Endodermal cell (in vitro differentiated cells): ENCODE measurements around the gene CHD9NB. TPM values are rescaled to one million over a fixed set of nuclear protein-coding genes. Genes with fewer than 3 reads are reported as not detected.
A peak's percentile ranks its signal among the peaks of the same experiment; 100 is the strongest.

Source experiments
- DNase-seq: peaks from one replicate; pipeline ENCODE4 v3.0.0-alpha.2; 2017
- H3K27ac ChIP-seq: 2 replicates; pipeline ENCODE4 v1.5.1; 2013; ENCODE audit warnings: mild to moderate bottlenecking, low read depth, low read length, moderate library complexity
- H3K27me3 ChIP-seq: 2 replicates; pipeline ENCODE4 v1.6.1; 2013; ENCODE audit warnings: mild to moderate bottlenecking, low read length, moderate library complexity; ENCODE audit not compliant: insufficient read depth, control insufficient read depth, poor library complexity, severe bottlenecking
- H3K36me3 ChIP-seq: 2 replicates; pipeline ENCODE4 v1.7.0; 2013; ENCODE audit warnings: mild to moderate bottlenecking, low read length, moderate library complexity; ENCODE audit not compliant: control insufficient read depth, insufficient read depth
- H3K4me1 ChIP-seq: one replicate; pipeline ENCODE4 v1.7.0; 2013; ENCODE audit warnings: low read length; ENCODE audit not compliant: control insufficient read depth, insufficient read depth
- H3K4me3 ChIP-seq: 2 replicates; pipeline ENCODE4 v1.5.1; 2013; ENCODE audit warnings: mild to moderate bottlenecking, low read length, moderate library complexity
- H3K9ac ChIP-seq: 2 replicates; pipeline ENCODE4 v1.6.1; 2013; ENCODE audit warnings: mild to moderate bottlenecking, low read length, moderate library complexity; ENCODE audit not compliant: poor library complexity, severe bottlenecking; ENCODE audit errors: extremely low read depth
- H3K9me3 ChIP-seq: 2 replicates; pipeline ENCODE4 v1.6.1; 2013; ENCODE audit warnings: mild to moderate bottlenecking, low read length, moderate library complexity; ENCODE audit not compliant: control insufficient read depth
- H3K27ac Mint-ChIP-seq: 2 replicates; pipeline ENCODE4 v1.8.0; 2020; ENCODE audit warnings: mixed read lengths
- H3K27me3 Mint-ChIP-seq: 2 replicates; pipeline ENCODE4 v1.8.0; 2021; ENCODE audit warnings: mild to moderate bottlenecking, mixed read lengths; ENCODE audit not compliant: insufficient read depth
- H3K36me3 Mint-ChIP-seq: 2 replicates; pipeline ENCODE4 v1.8.0; 2020; ENCODE audit warnings: low read depth, mixed read lengths
- H3K4me1 Mint-ChIP-seq: 2 replicates; pipeline ENCODE4 v1.8.0; 2020; ENCODE audit warnings: mixed read lengths
- H3K4me3 Mint-ChIP-seq: 2 replicates; pipeline ENCODE4 v1.8.0; 2020; ENCODE audit warnings: mild to moderate bottlenecking, moderate library complexity, mixed read lengths
- H3K9me3 Mint-ChIP-seq: 2 replicates; pipeline ENCODE4 v1.8.0; 2020; ENCODE audit warnings: mild to moderate bottlenecking, mixed read lengths
- WGBS, 2 experiments: methylation state at CpG; one replicate each; pipeline versions ENCODE4 v1.1.5 to v1.1.7; 2013; ENCODE audit warnings: missing lambda C conversion rate in 2 of 2, mixed read lengths in 1 of 2; ENCODE audit not compliant: insufficient coverage in 1 of 2, insufficient read length in 1 of 2; 5-methylcytosine and 5-hydroxymethylcytosine counted together
- total RNA-seq, 2 donors: library from RNA; stranded (reverse); fragmentation: NEBNext Ultra II Directional in 1 of 2; extraction: Animal tissue kit (Norgen Biotek cat#: 25700) in 1 of 2; gene quantifications; 2 replicates in 1 of 2; 3 replicates in 1 of 2; pipeline ENCODE4 v1.2.1, GENCODE V29; 2021
- TF ChIP-seq, protein P1 (sequence below): fragments of 200-600 bp; sonication (generic); conservative IDR thresholded peaks from 2 replicates; pipeline ENCODE4 v1.5.0; 2021; ENCODE audit warnings: antibody characterized with exemption, mild to moderate bottlenecking

CHD9NB gene
- total RNA-seq, 2 donors from 2014 or later, result 13.1 to 14.9 TPM

DNA sequence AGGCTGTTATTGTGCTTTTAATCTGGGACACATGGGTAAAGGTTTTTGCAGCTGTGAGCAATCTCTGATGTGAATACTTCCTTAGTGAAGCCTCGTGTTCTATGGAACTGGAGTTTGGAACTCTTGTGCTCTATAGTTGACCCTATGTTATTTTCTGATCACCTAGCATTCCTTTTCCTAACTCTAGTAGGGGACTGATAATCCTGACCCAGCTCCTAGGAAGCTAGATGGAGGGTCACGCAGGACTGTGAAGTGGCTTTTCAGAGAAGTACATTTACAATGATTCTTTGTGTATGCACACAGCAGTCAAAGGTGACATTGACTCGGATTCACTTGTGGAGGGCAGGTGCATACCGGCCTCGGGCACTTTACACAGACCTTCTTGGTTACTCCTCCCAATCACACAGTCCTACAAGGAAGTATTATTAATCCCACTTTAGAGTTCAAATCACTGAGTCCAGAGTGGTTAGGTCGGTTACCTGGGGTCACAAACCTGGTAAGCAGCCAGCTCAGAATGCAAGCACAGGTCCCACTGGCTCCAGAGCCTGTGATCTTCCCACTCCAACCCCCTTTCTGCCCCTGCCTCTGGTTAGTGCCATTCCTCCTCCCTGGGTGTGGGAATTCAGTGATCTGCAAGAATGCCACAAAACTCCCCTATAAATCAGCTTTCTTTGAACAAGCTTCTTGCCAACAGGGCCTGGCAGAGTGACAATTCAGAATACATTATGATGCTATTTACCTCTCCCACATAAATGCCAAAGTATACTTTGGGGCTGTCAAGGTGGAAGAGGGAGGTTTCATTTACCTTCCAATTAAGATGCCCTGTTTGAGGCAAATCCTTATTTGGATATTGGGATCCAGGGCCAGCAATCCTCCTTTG, 7.1 kb downstream of the CHD9NB start:
- Histone ChIP-seq H3K36me3 (no peaks in the 10 kb centered on the region), H3K9ac (peak overlapping the region; percentile 86), H3K9me3 (peaks cover 12% of the 10 kb centered on the region), H3K27ac (no peak overlapping the region), H3K4me1 (peaks cover 11% of the 10 kb centered on the region), H3K27me3 (no peaks in the 10 kb centered on the region), H3K4me3 (peak overlapping the region; percentile 47)
- Mint-ChIP-seq H3K27me3 (peaks cover 17% of the 10 kb centered on the region), H3K9me3 (peaks cover 25% of the 10 kb centered on the region), H3K4me3 (peak overlapping the region; percentile 89), H3K36me3 (peaks cover 11% of the 10 kb centered on the region), H3K27ac (peak overlapping the region; percentile 97), H3K4me1 (peaks cover 52% of the 10 kb centered on the region)
- no peak for DNase-seq
- 71 to 93% methylated on average over 5 to 6 of the region's 6 CpGs for WGBS, 2 experiments
- TF ChIP-seq, protein P1, sequence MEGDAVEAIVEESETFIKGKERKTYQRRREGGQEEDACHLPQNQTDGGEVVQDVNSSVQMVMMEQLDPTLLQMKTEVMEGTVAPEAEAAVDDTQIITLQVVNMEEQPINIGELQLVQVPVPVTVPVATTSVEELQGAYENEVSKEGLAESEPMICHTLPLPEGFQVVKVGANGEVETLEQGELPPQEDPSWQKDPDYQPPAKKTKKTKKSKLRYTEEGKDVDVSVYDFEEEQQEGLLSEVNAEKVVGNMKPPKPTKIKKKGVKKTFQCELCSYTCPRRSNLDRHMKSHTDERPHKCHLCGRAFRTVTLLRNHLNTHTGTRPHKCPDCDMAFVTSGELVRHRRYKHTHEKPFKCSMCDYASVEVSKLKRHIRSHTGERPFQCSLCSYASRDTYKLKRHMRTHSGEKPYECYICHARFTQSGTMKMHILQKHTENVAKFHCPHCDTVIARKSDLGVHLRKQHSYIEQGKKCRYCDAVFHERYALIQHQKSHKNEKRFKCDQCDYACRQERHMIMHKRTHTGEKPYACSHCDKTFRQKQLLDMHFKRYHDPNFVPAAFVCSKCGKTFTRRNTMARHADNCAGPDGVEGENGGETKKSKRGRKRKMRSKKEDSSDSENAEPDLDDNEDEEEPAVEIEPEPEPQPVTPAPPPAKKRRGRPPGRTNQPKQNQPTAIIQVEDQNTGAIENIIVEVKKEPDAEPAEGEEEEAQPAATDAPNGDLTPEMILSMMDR, result no peak

DNA sequence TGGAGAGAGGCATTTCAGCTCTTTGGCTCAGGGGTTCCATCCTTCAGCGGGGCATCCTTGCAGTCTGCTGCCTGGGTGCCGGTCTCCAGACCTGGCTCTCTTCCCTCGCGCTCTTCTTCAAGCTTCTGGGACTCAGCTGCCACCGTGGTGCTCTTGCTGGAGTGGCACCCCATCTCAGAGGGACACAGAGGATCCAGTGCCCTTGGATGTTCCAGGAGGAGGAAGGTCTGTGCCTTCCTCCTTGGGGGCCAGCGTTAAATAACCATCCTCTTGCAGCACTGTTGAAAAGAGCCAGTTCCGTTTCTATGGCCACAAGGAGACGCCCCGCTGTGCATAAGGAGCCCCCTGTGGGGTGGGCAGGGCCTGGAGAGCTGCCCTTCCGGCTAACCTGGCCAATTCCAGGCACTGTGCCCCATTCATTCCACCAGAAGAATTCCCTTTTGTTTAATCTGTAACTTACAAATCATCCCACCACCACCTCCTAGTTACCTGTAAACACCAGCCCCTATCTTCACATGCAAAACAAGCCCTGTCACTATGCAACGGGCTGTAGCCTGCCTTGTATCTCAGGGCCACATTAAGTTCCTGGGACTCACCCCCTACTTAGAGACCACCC, 8.6 kb downstream of the CHD9NB start:
- Histone ChIP-seq H3K9ac (peak overlapping the region; percentile 86), H3K4me3 (peak overlapping the region; percentile 82), H3K27ac (peak overlapping the region; percentile 7), H3K27me3 (no peaks in the 10 kb centered on the region), H3K36me3 (no peaks in the 10 kb centered on the region), H3K4me1 (peaks cover 11% of the 10 kb centered on the region), H3K9me3 (peaks cover 12% of the 10 kb centered on the region)
- DNase-seq, result peak; percentile 97
- peaks cover 61% of the 10 kb centered on the region for H3K4me1 Mint-ChIP-seq
- TF ChIP-seq, protein P1, result no peak
- peak overlapping the region; percentile 89 for H3K4me3 Mint-ChIP-seq
- H3K27ac Mint-ChIP-seq, result peak overlapping the region; percentile 97
- WGBS, 2 experiments, result 4 to 5% methylated on average over 7 to 11 of the region's 11 CpGs
- peaks cover 30% of the 10 kb centered on the region for H3K9me3 Mint-ChIP-seq
- H3K36me3 Mint-ChIP-seq, result peaks cover 21% of the 10 kb centered on the region
- H3K27me3 Mint-ChIP-seq, result peaks cover 11% of the 10 kb centered on the region

DNA sequence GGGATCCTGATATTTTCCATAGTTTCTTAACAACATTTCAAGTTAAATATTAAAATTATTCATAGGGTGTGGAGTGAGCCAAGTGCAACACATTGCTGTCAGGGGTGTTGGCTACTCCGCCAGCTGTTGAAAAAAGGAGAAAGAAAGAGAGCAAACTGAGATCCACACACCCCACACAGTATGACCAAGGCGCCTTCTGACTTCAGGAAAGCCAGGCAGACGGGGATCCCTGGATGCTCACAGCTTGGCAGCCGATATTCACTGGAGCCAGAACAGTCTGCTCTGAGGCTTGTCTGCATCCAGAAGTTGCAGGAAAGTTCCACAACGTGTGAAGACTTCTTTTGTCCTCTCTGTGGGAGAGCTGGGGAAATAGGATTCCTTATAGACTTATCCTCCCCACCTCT, 9.3 kb downstream of the CHD9NB start:
- Histone ChIP-seq H3K36me3 (no peaks in the 10 kb centered on the region), H3K27me3 (no peaks in the 10 kb centered on the region), H3K27ac (no peak overlapping the region), H3K9me3 (peaks cover 12% of the 10 kb centered on the region), H3K4me3 (peak overlapping the region; percentile 82), H3K4me1 (peaks cover 11% of the 10 kb centered on the region), H3K9ac (peak overlapping the region; percentile 86)
- H3K27ac Mint-ChIP-seq, result peak overlapping the region; percentile 97
- H3K9me3 Mint-ChIP-seq, result peaks cover 29% of the 10 kb centered on the region
- peak overlapping the region; percentile 89 for H3K4me3 Mint-ChIP-seq
- peak; percentile 69 for DNase-seq
- H3K36me3 Mint-ChIP-seq, result peaks cover 23% of the 10 kb centered on the region
- peaks cover 61% of the 10 kb centered on the region for H3K4me1 Mint-ChIP-seq
- TF ChIP-seq, protein P1, result no peak
- 5 to 26% methylated on average over 4 to 5 of the region's 5 CpGs for WGBS, 2 experiments
- H3K27me3 Mint-ChIP-seq, result peaks cover 7% of the 10 kb centered on the region
